GM19035 (cell line): ENCODE results near the gene PTGES2.
"Not testable (repeated sequence)": the region's sequence is repeated elsewhere in the genome, so short reads cannot be mapped to it uniquely, and the experiment has no call there.

ENCODE experiments used
- ATAC-seq: cut with Tn5 transposase; IDR thresholded peaks from one replicate; pipeline ENCODE4 v1.9.1; 2021; ENCODE audit not compliant: unreplicated experiment

PTGES2 gene

DNA sequence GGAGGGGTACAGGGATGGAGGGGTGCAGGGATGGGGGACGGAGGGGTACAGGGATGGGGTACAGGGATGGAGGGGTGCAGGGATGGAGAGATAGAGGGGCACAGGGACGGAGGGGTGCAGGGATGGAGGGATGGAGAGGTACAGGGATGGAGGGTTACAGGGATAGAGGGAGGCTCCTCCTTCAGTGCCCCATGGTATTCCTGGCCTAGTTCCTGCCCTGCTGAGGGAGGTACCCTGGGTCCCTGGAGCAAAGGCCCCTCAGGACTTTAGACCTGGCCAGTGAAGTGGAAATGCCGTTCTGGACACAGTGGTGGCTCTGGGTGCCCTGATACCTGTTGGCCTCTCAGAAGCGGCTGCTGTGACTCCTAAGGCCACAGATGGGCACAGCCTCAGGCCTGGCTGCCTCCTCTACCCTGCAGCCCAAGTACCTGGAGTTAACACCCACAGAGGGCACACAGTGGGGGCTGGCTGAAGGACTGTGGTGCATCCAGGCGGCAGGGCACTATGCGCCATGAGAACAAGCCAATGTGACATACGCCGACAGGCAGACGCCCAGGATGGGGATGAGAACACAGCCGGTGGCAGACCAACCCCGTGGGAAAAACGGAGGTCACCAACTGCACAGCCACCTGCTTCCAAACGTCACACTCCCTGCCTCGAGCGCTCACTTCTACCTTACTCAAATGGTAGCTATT lies 8.4 kb downstream of the PTGES2 start:
- no peak for ATAC-seq

DNA sequence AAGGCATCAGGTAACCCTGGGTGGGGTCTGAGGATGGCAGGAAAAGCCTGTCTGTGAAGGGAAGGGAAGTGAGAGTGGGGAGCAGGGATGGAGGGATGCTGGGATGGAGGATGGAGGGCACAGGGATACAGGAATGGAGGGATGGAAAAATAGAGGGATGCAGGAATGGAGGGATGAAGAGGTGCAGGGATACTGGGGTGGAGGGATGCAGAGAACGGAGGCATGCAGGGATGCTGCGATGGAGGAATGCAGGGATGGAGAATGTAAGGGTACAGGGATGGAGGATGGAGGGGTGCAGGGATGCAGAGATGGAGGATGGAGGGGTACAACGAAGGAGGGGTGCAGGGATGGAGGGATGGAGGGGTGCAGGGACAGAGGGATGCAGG lies 9.1 kb downstream of the PTGES2 start:
- no peak for ATAC-seq

DNA sequence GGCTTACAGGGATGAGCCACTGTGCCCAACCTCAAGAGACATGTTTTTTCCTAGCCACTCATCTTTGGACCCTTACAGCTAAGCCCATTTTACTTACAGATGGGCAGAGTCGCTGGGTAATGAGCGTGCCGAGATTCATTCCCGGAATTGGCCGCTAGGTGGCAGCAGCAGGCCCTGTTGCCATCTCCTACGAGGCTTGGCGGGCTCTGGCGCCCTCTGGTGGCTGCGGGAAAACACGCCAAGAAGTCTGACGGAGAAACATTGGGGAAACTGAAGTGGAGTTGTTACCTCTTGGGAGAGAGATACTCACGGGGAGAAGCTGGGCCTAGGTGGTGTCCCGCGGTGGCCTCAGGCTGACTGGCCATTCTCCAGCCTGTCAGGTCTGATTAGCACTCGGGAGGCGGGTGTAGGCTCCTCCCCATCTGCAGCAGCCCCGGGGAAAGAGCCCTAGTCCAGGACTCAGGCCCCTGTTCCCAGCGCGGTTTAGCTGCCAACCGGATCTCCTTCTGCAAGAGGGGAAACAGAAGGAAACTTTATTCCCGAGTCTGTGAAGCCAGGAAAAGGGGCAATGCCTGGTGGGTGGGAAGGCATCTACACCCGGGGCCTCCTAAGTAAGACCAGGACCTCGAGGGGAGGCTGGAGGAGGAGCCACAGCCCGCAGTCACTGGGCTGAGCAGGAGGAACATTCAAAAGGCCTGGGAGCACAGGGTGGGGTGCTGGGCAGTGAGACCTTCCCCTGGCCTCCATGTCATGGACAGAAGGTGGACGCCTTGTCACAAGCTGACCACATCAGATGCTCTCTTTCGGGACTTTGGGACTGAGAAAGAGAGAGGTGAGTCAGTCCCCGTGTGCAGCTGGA lies 9.7 kb downstream of the PTGES2 start:
- peak; percentile 59 for ATAC-seq

GRCh38 chr9:128116104-128117083 lies 11.1 kb downstream of the PTGES2 start:
- no peak for ATAC-seq

DNA sequence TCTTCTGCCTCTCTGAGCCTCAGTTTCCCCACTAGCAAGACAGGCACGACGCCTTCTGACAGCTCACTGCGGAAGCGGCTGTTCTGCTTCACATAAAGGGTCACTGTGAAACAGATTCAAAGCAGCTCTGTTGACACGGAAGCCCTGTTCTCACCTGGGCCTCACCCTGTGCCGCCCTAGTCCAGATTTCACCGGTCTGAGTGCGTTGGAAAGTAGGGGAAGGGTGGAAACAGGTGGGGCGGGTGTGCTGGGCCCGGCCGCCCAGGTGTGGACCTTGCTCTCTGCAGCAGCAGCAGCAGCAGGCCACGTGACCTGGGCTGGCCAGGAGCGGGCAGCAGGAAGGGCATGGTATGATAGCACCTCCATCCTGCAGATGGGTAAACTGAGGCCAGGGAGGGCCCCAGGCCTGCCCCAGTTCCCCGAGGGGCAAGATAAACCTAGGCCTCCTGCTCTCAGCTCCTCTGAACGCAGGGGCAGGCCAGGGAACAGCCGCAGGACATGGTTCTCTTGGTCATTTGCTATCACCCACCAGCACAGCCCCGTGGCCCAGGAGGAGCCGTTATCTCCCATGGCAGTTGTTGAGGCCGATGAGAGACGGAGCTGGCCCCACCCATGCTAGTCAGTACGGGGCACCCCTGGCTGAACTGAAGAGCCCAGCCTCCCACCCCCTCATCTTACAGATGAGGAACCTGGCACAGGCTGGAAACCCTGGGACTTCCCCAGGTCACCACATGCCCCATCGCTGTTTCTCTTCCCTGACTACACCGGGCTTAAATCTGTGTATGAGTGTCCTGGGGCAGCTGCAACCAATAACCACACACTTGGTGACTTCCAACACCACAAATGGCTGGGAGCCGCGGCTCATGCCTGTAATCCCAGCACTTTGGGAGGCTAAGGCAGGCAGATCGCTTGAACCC lies 12.1 kb downstream of the PTGES2 start:
- ATAC-seq = no peak

DNA sequence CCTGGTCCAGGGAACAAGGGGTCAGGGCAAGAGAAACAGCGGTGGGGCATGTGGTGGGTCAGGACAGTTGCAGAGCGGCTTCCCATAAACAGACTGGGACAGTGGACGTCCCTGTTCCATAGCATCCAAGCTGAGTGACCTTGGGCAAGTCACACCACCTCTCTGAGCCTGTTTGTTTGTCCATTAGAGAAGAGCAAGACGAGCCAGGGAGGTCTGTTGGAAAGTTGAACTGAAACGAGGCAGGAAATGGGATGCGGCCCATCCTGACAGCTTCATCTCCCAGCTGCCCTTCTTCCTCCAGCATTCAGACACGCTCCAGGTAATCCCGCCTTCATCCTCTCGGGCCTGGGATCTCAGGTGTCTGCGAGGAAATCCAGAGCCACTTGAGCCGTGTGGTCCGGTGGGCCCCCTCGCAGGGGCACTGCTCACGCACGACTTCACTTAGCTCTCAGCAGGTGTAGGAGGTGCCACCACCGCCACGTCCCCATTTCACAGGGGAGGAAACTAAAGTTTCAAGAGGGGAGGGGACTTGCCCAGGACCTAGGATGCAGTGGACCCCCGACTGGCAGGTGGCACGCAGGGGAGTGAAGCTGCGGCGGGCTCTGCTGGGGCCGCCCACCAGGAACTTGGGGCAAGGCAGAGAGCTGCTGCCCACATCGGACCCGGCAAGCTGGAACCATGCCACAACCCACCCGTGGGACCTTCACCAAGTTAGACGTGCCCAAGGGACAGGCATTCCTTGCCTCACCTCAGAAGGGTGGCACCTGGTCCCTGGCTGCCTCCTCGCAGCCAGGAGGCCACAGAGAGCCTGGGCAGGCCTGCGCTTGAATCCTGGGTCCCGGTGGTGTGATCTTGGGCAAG lies 13.0 kb downstream of the PTGES2 start:
- no peak for ATAC-seq

- no peak for ATAC-seq
Measured at GRCh38 chr9:128113526-128114325, 13.8 kb downstream of the PTGES2 start.

DNA sequence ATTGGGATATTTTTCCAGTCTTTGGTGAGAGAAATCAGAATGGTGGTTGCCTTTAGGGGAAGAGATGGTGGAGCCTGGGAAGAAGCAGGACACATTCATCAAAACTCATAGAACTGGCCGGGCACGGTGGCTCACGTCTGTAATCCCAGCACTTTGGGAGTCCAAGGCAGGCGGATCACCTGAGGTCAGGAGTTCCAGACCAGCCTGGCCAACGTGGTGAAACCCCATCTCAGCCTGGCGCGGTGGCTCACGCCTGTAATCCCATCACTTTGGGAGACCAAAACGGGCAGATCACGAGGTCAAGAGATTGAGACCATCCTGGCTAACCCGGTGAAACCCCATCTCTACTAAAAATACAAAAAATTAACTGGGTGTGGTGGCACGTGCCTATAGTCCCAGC lies 15.8 kb downstream of the PTGES2 start:
- not testable (repeated sequence) for ATAC-seq

DNA sequence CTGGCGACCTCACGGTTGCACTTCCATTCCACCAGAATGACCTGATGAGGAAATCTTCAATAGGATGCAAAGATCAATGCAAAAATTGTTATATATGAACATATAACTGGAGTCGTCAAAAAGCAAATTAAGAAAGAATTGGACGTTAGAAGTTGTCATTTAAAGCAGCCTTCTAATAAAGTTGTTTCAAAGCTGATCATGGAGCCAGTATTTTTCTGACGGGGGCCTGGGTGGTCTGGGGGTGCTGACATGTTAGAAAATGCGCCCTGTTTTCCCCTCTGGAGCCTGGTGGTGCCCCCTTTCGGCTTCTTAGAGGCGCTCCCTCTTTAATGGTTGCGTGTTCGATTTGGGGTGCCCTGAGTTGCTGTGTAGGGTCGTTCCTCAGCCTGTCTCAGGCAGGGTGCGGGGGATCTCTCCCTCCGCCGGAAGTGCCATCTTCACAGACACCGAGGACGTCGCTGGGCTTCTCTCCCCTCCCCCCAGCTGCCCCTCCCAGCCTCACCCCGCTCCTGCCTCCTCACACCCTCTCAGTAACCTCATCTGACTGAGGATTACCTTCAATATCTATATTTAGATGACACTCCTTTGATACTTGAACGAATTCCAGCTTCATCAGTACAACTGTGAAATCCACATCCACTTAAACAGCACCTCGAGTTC lies 18.3 kb downstream of the PTGES2 start:
- no peak for ATAC-seq

- ATAC-seq = no peak
Measured at GRCh38 chr9:128108269-128109049, 19.1 kb downstream of the PTGES2 start.

DNA sequence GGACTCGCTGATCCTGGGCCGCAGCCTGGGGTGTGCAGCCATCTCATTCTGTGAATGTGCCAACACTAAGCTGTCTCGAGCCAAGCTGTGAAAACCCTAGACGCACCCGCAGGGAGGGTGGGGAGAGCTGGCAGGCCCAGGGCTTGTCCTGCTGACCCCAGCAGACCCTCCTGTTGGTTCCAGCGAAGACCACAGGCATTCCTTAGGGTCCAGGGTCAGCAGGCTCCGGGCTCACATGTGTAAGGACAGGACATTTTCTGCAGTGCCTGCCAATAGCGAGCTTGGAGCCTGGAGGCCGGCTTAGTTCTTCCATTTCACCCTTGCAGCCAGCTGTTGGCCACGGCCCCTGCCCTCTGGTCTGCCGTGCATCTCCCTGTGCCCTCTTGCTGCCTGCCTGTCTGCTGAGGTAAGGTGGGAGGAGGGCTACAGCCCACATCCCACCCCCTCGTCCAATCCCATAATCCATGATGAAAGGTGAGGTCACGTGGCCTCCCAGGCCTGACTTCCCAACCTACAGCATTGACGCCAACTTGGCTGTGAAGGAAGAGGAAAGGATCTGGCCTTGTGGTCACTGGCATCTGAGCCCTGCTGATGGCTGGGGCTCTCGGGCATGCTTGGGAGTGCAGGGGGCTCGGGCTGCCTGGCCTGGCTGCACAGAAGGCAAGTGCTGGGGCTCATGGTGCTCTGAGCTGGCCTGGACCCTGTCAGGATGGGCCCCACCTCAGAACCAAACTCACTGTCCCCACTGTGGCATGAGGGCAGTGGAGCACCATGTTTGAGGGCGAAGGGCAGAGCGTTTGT lies 19.9 kb downstream of the PTGES2 start:
- ATAC-seq = no peak

- no peak for ATAC-seq
Measured at GRCh38 chr9:128106940-128107467, 20.5 kb downstream of the PTGES2 start.

DNA sequence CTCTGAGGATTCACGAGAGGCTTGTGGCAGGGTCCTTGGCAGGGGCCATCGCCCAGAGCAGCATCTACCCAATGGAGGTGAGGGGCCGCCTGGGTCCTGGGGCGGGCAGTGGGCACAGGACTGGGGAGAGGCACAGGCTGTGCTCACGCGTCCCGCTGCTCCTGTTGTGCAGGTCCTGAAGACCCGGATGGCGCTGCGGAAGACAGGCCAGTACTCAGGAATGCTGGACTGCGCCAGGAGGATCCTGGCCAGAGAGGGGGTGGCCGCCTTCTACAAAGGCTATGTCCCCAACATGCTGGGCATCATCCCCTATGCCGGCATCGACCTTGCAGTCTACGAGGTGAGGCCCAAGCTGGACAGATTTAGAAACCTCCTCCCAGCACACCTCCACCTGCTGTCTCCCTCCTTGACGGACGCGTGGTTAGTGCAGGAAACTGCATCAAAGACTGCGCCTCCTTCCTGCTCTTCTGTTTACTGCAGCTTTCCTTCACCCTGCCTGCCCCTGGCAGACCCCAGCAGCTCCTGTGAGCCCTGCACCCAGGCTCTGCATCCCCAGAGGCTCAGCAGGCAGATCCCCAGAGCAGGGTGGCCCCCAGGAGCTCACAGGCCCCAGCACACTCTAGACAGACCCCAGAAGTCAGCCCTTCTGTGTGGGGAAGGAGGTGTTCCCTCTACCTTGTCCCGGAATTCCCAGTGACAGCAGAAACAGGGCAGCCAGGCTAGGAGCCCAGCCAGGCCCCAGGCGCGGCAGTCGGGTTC lies 21.2 kb downstream of the PTGES2 start:
- ATAC-seq = no peak

DNA sequence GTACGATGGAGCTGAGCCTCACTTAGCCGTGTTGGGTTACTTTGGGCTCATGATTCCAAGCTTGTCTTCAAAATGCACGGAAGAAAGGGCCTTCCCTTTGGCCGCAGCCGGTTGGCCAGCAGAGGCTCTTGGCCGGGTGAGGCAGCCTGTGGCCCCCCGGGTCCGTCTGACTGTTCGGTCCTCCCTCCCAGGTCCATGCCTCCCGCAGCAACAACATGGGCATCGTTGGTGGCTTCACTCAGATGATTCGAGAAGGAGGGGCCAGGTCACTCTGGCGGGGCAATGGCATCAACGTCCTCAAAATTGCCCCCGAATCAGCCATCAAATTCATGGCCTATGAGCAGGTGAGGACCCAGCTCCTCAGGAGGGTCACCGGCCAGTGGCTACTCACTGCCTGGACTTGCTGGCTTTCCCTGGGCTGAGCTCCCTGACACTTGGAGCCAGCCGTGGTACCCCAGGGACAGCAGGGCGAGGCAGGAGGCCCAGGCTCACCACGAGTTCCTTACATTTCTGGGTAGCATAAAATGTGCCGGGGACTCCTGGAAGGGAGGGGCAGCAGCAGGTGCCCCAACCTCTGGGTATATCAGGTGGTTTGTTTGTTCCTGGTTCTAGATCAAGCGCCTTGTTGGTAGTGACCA lies 21.9 kb downstream of the PTGES2 start:
- no peak for ATAC-seq

GRCh38 chr9:128104171-128104618 lies 23.3 kb downstream of the PTGES2 start:
- no peak for ATAC-seq
